Skin of body (tissue), 2 donors: ENCODE measurements around the gene RPL36A. TPM values are rescaled to one million over a fixed set of nuclear protein-coding genes. Genes with fewer than 3 reads are reported as not detected.

Experiments
- DNase-seq: peaks from one replicate; lab custom pipeline; 2025; lab: John Stamatoyannopoulos, UW
- total RNA-seq: library from RNA; depleted of rRNA; stranded (reverse); fragments of >200 nt; gene quantifications from one replicate; pipeline ENCODE4 v1.2.3, GENCODE V29; 2014

The RPL36A gene
- 432 TPM for total RNA-seq

DNA sequence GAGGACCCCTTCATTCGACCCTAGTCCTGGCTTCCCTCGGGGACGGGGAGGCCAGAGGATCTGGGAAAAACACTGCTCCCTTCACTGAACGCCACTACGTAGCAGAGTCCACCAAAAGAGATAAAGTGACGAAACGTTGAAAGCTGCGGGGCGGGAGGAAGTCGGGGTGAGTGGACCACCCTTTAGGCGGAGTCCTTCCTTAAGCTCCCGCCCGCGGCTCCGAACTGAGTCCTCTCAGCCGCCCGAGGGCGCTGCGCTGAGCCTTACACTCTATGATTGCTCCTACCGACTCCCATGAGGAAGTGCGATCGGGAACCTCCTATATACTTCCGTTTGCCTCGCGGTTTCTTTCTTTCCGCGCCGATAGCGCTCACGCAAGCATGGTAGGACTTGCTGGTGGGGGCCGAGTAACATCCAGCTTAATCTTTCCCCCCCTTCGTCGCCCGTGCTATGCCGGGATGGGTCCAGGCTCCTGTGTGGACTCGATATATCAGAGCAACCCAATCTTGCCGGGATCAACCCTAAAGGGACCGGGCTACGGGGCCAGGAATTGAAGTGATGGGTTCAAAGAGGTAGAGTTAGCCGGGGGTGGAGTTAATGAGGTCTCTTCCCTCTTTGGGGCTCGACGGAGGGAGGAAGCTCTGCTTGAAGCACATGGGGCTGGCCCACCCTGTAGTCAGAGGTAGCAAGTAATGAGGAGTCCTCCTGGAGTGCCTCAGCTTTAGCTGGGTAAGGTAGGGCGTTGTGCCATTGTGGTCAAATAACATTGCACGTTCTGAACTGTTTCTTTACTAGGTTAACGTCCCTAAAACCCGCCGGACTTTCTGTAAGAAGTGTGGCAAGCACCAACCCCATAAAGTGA lies at the start of gene RPL36A:
Gene RPL36A (plus strand): TSS at position 348 of the 862 bp plus-strand sequence. CDS start 33 bp downstream, at position 381.
- DNase-seq = peak; percentile 85

DNA sequence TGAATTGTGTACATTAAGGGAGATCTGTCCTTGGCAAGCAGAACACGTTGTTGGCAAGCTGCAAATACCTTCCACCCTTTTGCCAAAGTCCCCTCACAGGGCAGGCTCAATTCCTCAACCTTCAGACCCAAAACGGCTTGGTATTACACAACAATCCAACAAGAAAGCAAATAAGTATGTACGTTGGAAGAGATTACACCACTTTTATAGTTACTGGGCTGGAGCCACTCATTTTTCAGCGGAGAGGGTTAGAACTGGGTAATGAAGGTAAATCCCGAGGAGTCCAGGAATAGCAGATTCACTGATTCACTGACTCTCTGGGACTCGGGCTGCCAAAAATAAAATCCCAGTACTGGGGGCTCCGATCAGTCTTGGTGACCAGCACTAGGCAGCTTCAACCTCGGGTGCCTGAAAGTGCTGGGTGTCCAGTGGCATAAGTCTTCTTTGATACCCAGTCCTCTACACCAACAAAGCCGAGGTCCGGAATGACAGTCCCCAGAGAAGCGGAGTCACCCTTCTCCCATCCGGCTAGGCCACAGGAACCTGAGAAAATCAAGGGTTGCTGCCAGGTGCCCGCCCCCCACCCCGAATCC lies 42.9 kb upstream of the RPL36A start:
- DNase-seq = no peak

GRCh38 chrX:101348452-101349192 lies 42.2 kb upstream of the RPL36A start, which contains the start of gene TIMM8A:
Gene TIMM8A, minus strand, starts transcription at chrX:101348742. Its CDS starts 78 bp downstream, at chrX:101348664.
- DNase-seq = peak; percentile 29

GRCh38 chrX:101349193-101349562 lies 41.6 kb upstream of the RPL36A start:
- DNase-seq = no peak

DNA sequence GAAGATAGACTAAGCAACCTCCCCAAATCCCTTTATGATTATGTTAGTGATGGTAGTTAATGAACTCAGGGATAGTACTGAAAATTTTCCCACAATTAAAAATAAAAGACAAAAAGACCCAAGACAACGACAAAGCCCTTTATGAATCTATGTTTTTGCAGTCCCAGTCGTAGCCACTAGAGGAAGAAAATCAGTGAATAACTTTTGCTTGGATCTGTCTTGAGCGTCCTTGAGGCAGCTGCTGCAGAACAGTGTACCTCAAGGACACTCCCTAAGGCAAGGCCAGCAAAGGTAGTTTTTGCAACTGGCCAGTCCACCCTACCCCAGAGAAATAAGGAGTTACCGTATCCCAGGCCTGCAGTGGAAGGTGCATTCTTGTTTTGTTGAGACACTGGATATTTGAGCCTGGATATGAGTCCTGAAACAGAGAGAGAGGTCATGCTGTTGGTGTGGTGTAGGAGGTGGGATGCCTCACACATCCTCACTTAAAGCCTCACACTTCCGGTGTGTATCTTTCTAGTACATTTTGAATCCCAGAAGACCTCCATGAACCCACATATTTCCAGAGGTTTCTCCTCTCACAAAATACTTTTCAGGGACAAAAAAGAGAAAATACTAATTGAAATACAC lies 33.5 kb upstream of the RPL36A start:
- DNase-seq = no peak

DNA sequence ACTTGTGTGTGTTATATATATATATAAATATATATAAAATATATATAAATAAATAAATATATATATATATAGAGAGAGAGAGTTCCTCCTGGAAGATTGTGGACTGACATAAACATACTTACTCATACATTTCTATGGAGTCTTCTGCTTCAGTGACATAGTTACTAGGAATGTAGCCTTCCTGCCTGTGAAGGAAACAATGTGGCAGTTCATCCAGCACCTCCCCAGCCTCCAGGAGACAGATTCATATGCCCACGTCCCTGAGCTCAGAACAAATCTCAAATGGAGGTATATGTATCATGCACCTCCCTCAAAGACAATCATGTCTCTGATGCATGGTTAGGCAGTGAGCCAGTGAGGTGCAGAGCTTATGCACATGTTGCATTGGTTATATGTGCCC lies 30.8 kb upstream of the RPL36A start:
- DNase-seq = no peak

DNA sequence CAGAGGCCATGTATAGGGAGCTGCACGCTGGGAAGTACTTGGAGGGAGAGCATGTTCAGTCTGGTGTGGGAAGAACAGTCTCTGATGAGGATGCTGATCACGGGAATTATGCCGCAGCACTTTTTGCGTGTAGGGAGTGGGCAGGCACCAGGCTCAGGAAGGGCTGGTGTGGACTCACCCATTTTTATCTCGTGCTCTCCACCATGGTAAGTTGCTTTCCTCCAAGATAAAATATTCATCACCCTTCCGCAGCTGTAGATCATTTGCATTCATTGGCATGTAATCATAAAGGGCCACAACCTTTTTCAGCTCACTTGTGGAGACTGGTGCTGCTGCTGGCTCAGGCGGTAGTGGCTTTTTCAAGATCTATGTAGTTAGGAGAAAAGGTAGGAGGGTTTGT lies 30.4 kb upstream of the RPL36A start:
- no peak for DNase-seq

DNA sequence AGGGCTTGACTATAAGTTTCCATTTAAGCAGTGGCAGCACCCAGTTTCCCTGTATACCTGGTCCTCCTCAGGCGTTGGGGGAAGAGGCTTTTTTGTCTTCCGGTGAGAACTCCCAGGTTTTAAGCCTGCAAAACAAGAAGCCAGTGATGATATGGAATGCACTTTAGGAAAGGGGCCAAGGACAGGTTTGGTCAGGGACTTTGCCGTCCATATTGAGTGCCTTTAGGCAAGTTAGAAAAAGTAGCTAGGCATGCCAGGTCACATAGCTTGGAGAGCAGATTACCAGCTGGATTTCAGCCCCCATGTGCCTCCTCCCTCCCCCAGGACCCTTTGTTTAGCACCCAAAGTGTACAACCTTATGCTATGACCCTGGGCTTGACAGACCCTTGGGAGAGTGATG lies 28.7 kb upstream of the RPL36A start:
- no peak for DNase-seq

GRCh38 chrX:101362757-101363156 lies 28.1 kb upstream of the RPL36A start:
- DNase-seq = no peak

DNA sequence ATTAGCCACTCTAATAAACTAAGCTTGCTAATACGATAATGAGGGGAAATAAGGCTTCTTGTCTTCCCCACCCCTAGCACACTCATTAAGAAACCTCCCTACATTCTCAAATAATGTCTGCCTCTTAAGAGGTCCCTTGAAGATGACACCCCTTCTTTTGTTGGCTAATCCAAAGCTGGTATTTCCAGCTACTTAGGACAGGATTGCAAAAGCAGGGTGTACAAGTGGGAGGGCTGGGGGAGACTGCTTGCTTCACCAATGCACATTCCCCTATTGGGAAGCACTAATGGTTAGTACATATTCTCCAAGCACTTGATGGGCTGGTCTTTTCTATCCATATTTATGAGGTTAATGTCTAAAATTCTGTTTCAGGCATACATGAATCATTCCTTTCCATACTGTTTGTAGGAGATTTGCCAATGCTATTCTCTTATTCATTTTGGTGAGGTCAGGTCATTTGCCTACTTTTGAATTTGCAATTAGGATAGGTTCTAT lies 25.5 kb upstream of the RPL36A start:
- no peak for DNase-seq

DNA sequence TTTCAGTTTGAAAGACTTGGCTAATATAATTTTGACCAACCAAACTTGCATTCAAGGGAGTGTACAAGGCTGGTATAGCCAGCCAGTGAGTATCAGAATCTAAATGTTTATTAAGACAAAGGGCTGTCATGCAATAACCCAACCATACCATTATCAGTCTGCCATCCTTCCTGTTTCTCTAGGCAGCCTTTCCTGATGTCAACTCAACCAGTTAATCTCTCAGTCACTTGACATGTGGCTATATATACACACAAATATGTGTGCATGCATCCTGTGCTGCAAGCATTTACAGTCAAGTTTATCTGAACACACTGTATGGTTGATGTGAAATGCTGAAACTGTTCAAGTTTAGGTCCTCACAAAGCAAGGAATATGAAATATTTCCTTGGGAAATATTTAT lies 22.0 kb upstream of the RPL36A start:
- DNase-seq = no peak

DNA sequence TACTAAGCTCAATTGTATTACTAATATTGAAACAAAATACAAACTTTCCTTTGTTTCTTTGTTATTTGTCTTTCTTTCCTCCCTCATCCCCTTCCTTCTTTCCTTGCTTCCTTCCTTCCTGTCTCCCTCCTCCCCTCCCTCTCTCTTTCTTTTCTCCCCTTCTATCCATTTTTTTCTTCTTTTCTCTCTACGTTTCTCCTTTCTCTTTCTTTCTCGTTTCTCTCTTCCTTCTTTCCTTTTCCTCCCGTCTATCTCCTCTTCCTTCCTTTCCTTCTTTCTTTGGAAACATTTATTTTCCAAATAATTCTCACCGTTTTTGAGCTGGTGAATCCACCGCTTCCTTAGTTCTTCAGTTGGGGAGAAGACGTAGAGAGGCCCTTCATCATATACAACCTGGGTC lies 21.1 kb upstream of the RPL36A start:
- DNase-seq = no peak

- peak; percentile 69 for DNase-seq
Observed at GRCh38 chrX:101370888-101371504, 19.8 kb upstream of the RPL36A start.

GRCh38 chrX:101377547-101377946 lies 13.3 kb upstream of the RPL36A start:
- no peak for DNase-seq

- no peak for DNase-seq
Observed at GRCh38 chrX:101383679-101384205, 7.1 kb upstream of the RPL36A start.

- DNase-seq = no peak
Observed at GRCh38 chrX:101385026-101385684, 5.7 kb upstream of the RPL36A start.

- no peak for DNase-seq
Observed at GRCh38 chrX:101385795-101386541, 4.8 kb upstream of the RPL36A start, which contains the start of gene BTK. Gene BTK, minus strand, starts transcription at chrX:101386191. Its CDS starts 10,907 bp downstream, at chrX:101375284.

DNA sequence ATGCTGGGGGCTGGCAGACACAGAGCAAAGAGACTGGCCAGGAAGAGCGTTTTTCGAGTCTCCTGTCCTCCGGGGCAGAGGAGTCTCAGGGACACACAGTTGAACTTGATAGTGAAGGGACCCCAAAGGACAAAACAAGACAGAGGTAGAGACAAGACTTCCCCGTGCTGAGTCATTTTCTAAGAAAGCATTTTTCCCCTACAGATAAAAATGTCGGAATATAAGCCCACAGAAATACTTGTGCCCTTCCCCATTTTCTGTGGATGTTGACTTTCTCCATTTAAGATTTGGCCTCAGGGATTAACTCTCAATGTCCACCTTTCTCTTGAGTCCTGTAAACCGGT lies 4.3 kb upstream of the RPL36A start:
- DNase-seq = no peak

- DNase-seq = no peak
Observed at GRCh38 chrX:101388604-101389003, 2.2 kb upstream of the RPL36A start.

- DNase-seq = no peak
Observed at GRCh38 chrX:101391831-101392230, 1.0 kb downstream of the RPL36A start.
